HuH-7.5 (cell line): ENCODE results near the gene HK1.
"Not testable (repeated sequence)": the region's sequence is repeated elsewhere in the genome, so short reads cannot be mapped to it uniquely, and the experiment has no call there.

ENCODE experiments used
- DNase-seq: peaks from one replicate; pipeline ENCODE4 v3.0.0; 2011; ENCODE audit warnings: low spot score

HK1 gene

DNA sequence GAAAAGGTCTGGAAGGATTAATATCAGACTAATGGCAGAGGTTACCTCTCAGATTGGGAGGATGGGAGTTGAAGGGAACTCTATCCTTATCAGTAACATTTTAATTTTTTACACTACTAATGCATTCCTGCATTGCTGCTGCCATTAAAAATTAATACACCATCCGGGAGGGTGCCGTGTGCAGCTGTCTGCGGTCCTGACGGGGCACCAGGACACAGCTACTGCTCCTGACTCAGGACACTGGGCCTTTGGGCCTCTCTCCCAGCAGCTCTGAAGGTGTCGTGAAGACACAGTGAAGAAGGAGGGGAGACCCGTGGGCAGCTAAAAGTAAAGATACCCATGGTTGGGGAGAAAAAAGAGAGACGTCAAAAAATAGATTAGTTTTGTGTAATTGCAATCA lies 23.4 kb upstream of the HK1 start:
- no peak for DNase-seq

DNA sequence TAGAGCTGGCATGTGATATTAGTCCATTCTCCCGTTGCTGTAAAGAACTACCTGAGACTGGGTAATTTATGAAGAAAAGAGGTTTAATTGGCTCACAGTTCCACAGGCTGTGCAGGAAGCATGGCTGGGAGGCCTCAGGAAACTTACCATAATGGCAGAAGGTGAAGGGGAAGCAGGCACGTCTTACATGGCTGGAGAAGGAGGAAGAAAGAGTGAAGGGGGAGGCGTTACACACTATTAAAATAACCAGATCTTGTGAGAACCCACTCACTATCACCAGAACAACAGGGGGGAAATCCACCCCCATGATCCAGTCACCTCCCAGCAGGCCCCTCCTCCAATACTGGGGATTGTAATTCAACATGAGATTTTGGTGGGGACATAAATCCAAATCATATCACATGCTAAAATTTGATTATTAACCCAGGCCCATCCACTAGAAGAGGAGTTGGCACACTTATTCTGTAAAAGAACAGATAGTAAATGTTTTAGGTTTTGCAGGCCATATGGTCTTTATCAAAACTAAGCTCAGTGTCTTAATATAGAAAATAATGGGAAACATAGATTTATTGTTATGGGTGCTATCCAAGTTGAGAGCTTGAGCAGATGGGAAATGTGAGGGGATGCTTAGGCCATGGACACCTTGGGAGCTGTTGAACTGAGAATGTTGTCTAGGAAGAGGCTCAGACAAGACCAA lies 18.6 kb upstream of the HK1 start:
- DNase-seq: no peak

DNA sequence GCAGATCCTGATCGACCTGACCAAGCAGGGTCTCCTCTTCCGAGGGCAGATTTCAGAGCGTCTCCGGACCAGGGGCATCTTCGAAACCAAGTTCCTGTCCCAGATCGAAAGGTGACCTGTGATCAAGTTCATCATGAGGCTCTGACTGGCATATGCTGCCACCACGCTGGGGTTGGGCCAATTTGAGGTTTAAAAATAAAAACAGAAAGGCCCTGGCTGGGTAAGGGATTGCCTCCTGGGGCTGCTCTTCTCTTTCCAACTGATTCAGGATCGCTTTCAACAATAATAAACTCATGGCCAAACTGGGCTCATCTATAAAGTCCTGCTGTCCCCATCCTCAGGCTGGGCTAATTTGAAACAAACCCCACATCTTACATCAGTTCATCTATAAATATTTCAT lies 17.1 kb upstream of the HK1 start:
- no peak for DNase-seq

DNA sequence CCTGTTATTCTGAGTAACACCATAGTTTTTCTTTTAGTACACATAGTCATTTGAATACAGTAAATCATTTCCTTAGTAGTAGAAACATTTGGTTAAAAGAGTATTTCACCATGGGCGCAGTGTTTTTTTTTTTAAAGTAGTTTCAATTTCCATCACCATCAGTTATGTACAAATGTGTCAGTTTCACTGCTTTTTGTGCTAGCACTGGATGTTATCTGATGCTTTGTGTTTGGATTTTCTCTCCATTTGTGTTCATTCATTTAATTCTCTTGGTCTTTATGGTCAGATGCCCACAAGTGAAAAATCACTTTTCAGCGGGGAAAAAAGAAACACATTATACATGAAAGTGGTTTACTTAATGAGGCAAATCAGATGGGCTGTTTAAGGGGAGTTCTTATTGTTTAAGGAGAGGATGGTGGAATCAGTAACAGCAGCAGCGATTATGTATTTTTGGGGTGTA lies 16.0 kb upstream of the HK1 start:
- no peak for DNase-seq

DNA sequence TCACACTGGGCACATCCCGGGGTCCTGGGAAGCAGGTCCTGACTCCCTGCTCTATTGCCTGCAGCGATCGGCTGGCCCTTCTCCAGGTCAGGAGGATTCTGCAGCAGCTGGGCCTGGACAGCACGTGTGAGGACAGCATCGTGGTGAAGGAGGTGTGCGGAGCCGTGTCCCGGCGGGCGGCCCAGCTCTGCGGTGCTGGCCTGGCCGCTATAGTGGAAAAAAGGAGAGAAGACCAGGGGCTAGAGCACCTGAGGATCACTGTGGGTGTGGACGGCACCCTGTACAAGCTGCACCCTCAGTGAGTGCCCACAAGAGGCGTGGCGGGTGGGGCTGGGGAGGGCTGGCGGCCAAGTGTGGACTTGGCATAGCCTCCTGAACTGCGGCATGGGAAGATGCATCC lies 12.8 kb upstream of the HK1 start:
- DNase-seq: no peak

DNA sequence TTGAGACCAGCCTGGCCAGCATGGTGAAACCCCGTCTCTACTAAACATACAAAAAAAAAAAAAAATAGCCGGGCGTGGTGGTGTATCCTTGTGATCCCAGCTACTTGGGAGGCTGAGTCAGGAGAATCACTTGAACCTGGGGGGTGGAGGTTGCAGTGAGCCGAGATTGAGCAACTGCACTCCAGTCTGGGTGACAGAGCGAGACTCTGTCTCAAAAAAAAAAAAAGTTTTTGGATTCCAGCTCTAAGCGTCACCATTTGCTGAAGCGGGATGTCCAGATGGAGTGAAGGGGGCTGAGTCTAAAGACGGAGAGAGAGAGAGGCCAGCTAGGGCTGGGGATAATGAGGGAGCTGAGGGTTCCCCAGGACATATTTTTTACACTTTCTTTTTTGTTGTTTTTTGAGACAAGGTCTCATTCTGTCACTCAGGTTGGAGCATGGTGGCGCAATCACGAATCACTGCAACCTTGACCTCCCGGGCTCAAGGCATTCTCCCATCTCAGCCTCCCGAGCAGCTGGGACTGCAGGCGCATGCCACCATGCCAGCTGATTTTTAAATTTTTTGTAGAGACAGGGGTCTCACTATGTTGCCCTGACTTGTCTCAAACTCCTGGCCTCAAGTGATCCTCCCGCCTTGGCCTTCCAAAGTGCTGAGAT lies 9.4 kb upstream of the HK1 start:
- DNase-seq: no peak

DNA sequence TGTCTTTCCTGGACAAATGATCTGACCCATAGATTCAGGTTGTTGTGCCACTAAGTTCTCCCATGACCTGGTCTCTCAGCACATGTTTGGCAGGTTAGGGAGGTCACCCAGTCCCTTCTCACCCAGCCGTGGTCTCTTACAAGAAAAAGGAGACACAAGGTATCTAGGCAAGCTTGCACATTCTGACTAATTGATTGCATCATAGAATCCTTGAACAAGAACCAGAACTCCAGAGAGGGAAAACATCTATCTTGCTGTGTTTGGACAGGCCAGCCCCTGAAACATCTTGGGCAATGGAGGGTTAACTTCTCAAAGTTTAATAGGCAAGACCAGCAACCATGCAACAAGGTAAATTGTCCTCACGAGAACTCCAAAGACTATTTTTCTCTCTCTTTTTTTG lies 8.5 kb upstream of the HK1 start:
- no peak for DNase-seq

DNA sequence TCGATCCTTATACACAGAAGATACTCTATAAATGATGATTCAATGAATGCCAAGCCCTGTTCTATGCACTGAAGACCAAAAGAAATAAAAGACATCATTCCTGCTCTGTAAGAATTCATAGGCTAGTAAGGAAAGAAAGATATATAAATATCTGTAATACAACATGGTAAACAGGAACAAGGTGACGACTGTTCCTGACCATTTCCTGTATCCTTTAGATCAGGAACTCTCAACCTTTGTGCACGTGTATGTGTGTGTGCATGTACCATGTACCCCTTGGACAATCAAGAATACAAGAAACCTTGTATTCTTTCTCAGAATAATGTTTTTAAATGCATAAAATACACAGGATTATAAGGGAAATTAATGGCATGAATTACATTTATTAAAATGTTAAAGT lies 7.3 kb upstream of the HK1 start:
- no peak for DNase-seq

DNA sequence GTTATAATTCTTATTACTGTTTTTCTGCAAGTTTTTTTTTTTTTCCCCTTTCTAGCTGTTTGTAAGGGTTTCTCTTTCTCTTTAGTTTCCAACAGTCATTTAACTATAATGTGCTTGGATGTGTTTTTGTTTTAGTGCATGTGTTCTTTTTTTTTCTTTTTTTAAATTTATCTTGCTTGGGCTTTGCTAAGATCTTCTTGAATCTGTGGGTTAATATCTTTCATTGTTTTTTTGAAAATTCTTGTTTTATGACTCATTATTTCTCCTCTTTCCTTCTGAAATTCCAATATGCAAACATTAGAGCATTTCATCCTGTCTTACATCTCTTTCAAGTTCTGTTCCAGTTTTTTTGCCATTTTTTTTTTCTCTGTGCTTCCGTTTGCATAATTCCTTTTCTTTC lies 5.7 kb upstream of the HK1 start:
- DNase-seq: no peak

DNA sequence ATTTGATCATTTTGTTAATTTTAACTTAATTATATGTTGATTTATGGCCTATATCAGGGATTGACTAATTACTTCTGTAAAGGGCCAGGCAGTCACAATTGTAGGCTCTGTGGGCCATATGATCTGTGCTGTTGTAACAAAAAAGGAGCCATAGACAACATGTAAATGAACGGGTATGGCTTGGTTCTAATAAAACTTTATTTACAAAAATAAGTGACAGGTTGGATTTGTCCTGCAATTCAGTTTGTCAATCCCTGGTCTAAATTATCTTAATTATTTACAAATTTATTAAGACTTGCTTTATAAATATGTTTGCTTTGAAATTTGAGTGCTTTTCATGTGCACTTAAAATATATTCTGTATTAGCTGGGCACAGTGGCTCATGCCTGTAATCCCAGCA lies 2.9 kb upstream of the HK1 start:
- no peak for DNase-seq

DNA sequence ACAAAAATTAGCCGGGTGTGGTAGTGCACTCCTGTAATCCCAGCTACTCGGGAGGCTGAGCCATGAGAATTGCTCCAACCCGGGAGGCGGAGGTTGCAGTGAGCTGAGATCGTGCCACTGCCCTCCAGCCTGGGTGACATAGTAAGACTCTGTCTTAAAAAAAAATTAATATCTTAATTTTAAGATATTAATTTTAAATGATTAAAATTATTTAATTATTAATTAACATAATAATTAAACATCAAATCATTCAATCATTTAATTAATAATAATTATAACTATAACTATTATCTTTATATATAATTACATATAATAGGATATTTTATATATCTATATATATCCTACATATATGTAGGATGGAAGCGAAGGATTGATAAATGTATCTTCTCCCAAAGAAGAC lies 1.8 kb upstream of the HK1 start:
- DNase-seq: no peak

DNA sequence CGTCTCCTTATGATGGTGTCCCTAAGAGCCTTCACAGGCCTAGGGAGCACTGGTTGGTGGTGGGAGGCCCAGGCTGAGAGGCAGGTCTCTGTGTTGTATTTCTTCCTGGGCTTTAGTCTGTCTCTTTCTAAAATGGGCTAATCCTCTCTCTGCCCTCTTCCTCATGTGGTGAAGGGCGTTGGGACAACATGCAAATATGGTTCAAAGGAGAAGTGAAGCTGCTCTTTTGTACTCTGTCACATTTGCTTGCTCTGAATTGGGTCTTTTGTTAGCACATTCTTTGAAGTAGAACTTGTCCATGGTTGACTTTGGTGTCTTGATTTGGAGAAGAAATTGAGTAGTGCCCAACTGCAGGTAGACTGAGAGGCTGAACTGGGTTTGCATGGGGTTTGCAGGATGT lies 814 bp downstream of the HK1 start:
- DNase-seq: no peak

DNA sequence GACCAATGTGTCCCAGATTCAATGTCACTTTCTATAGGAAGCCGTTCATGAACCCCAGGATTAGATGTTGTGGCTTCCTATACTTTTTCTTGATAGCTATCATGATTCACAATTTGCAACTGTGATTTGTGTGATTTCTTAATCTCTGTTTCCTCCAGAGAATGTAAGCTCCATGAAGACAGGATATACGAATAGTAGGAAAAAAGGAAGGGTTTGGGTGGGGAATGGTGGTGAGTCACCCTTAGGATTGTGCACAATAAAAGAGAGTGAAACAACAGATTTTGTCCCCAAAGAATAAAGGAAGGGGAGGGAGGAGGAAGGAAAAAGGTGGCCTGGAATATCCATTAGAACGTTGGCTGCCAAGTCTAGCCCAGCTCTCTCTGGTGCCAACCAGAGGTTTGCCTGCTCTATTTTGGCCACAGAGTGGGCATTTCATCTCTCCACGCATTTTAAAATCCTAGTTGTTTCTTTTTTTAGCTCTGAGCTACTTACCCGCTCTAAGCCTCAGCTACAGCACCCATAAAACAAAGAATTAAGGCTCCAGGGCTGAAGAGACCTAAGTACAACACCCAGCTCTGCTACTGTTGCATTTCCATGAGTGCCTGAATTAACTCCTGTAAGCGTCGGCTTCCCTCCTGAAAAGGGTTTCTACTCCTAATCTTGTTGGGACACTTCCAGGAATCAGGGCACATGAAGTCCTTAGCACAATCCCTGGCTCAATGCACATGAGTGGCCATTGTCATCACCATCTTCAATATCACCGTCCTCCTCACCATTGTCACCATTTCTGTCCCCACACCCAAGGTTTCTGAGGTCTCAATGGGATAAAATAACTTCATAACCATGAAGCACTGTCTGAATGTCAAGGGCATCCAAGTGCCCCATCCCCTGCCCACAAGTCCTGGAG lies 3.5 kb downstream of the HK1 start:
- DNase-seq: no peak

DNA sequence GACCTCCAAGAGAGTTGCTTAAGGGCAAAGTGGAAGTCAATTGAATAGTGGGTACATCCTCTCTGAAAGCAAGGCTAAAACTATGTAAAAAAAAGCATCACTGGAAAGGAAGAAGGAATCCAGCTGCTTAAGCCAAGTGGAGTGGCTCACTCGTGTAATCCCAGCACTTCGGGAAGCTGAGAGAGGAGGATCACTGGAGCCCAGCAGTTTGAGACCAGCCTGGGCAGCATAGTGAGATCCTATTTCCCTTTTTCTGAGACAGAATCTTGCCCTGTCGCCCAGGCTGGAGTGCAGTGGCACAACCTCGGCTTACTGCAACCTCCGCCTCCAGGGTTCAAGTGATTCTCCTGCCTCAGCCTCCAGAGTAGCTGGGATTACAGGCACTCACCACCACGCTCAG lies 6.1 kb downstream of the HK1 start:
- not testable (repeated sequence) for DNase-seq

DNA sequence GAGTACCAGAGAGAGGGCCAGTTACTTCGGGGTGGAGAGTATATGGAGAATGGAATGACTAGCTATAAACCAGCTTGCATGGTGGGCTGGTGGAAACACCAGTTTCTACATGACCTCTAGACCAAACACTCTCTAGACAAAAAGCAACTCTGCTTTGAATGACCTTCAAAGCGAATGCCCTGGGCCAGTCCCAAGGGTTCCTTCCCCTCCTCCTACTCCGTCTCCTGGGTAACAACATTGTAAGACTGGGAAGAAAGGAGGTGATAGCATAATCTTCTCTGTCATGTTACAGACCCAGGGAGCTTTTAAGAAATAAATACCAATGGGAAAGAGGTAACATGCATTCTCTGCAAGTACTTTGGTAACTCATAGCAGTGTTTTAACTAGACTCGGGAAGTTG lies 7.4 kb downstream of the HK1 start:
- DNase-seq: no peak

DNA sequence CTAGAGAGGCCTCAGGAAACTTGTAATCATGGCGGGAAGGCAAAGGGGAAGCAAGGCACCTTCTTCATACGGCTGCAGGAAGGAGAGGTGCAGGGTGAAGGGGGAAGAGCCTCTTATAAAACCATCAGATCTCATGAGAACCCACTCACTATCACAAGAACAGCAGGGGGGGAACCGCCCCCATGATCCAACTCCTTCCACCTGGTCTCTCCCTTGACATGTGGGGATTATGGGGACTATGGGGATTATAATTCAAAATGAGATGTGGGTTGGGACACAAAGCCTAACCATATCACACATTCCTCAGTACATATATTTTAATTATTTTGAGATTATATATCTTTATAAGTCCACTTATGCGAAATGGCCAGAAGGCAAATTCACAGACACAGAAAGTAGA lies 8.9 kb downstream of the HK1 start:
- DNase-seq: no peak

DNA sequence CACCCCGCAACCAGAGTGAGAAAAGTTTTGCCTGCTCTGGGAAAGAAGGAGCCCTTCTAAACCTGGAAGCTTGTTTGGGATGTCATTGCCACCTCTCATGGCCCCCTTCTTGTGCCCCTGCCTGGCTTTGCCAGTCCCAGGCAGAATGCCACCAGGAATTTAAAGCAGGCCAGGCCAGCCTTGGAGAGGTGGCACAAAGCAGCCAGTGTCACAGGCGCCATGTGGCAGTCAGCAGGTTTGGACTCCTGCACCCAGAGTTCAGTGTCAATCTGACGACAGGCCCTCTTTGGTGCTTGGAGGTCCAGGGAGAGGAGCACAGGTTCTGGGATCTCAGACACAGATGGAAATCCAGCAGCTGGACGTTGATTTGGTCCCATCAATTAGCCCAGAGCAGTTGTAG lies 12.7 kb downstream of the HK1 start:
- no peak for DNase-seq

DNA sequence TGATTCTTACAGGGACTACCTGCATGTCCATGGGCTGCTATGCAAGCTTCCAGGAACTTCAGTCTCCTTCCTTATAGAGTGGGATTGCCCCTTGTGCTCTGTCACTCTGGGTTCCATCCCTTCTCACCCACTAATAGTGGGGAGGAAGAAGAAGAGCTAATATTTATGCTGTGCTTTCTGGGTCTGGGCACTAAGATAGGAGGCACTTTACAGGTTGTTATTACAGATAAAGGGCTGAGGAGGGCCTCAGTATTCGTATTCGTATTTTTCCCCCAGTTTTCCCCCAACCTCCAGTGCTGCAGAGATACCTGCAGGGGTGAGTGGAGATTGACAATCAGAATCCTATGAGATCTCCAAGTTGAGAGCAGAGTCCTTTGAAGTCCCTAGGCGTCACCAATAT lies 14.2 kb downstream of the HK1 start:
- no peak for DNase-seq

DNA sequence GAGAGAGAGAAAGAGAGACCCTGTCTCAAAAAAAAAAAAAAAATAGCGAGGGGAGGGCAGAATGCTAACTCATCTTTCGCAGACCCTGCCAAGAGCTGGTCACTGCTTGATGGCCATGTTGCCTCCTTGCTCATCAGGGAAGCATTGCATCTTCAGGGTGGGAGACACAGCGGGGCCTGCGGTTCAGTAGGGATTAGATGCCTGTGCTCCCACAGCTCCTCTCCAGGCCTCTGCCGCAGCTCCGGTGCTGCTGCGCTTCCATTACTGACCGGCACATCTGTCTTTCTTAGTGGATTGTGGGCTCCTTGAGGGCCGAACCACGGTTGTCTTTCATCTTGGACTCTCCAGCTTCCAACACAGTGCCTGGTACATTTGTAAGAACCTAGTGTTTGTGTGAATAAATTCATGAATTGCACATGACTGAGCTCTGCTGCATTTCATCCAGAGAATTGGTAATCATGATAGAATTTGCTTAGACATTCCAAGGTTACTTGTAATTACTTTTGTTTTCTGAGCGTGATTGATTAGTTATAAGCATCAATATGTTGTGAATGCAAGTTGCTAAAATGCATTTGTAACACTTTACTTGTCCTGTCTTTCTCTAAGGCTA lies 16.8 kb downstream of the HK1 start:
- DNase-seq: no peak

DNA sequence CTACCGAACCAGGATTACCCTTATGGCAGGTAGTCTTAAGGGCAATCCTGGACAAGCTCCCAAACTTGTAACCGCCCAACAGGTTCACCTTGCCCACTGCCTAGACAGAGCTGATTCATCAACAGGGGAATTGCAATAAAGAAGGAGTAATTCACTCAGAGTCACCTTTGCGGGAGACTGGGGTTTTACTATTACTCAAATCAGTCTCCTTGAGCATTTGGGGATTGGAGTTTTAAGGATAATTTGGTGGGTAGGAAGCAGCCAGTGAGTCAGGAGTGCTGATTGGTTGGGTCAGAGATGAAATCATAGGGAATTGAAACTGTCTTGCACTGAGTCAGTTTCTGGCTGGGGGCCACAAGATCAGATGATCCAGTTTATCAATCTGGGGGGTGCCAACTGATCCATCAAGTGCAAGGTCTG lies 25.3 kb downstream of the HK1 start:
- no peak for DNase-seq

DNA sequence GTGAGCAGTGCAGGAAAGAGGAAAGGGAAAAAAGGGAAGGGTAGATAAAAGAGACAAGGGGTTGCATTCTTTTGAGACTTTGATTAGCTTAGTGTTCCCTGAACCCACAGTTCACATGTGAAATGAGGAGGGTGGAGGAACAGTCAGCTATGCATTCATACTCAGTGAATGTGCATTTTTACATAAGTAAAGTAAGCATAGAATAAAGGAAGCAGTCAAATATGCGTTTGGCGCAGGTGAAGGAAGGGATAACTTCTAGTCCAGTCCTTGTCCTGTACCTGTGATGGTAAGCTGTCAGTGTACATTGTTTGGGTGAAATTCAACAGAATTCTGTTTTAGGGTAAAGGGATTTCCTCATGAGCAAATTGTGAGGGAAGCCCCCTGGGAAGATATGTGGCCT lies 28.1 kb downstream of the HK1 start:
- DNase-seq: no peak

DNA sequence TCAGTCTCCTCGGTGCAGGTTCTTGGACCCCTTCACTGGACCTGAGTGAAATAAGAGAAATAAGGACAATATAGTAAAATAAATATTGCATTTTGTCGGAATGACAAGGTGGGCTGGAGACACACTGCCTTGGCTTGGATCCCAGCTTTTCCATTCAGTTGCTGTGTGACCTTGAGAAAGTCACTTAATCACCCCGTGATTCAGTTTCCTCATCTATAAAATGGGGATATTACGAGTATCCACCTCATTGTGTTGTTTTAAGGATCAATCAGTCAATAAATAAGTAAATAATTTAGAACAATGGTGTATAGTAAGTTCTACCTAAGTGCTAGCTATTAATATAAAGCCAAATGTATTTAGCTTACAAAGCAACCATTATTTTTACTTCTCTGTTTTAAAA lies 29.1 kb downstream of the HK1 start:
- DNase-seq: no peak

DNA sequence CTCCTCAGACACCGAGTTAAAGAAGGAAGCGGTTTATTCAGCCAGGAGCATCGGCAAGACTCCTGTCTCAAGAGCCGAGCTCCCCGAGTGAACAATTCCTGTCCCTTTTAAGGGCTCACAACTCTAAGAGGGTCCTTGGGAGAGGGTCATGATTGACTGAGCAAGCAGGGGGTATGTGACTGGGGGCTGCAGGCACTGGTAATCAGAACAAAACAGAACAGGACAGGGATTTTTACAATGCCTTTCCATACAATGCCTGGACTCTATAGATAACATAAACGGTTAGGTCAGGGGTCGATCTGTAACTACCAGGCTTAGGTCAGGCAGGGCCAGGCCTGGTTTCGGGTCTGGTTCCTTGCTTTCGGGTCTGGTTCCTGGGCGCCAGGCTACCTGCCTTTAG lies 30.0 kb downstream of the HK1 start:
- DNase-seq: not testable (repeated sequence)
